Bronchus fibroblast of lung (primary cell): ENCODE results near the gene FZD10. TPM values are rescaled to one million over a fixed set of nuclear protein-coding genes. Genes with fewer than 3 reads are reported as not detected.

Source experiments
- total RNA-seq: library from RNA; depleted of rRNA; stranded (reverse); fragments of >200 nt; gene quantifications from 2 replicates; pipeline ENCODE4 v1.2.3, GENCODE V29; 2015

Gene FZD10
- not detected in 2 replicates for total RNA-seq

GRCh38 chr12:130162267-130162666 lies at the start of gene FZD10:
Gene FZD10, plus strand, starts transcription at chr12:130162464. Its CDS starts 479 bp downstream, at chr12:130162943.

Other genes with a start within 250 kb of the FZD10 start
- not detected in 2 replicates for gene PIWIL1, start 175.4 kb downstream of the FZD10 start, total RNA-seq